Choroid plexus epithelial cell (primary cell): ENCODE measurements around the gene PROM2.

Experiments used
- DNase-seq: peaks from one replicate; pipeline ENCODE4 v3.0.0-alpha.2; 2010; ENCODE audit warnings: low read depth
- H3K4me3 ChIP-seq: 2 replicates; pipeline ENCODE4 v1.5.1; 2011; ENCODE audit warnings: low read depth, mild to moderate bottlenecking, control low read depth, low read length, moderate library complexity
- TF ChIP-seq, protein P1 (sequence below): conservative IDR thresholded peaks from 2 replicates; pipeline ENCODE4 v1.5.1; 2011; ENCODE audit warnings: low read depth, mild to moderate bottlenecking, control low read depth, inconsistent platforms, low read length, moderate library complexity

Gene PROM2, protein sequence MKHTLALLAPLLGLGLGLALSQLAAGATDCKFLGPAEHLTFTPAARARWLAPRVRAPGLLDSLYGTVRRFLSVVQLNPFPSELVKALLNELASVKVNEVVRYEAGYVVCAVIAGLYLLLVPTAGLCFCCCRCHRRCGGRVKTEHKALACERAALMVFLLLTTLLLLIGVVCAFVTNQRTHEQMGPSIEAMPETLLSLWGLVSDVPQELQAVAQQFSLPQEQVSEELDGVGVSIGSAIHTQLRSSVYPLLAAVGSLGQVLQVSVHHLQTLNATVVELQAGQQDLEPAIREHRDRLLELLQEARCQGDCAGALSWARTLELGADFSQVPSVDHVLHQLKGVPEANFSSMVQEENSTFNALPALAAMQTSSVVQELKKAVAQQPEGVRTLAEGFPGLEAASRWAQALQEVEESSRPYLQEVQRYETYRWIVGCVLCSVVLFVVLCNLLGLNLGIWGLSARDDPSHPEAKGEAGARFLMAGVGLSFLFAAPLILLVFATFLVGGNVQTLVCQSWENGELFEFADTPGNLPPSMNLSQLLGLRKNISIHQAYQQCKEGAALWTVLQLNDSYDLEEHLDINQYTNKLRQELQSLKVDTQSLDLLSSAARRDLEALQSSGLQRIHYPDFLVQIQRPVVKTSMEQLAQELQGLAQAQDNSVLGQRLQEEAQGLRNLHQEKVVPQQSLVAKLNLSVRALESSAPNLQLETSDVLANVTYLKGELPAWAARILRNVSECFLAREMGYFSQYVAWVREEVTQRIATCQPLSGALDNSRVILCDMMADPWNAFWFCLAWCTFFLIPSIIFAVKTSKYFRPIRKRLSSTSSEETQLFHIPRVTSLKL

GRCh38 chr2:95274291-95275150, at the start of gene PROM2:
PROM2 (plus strand) TSS chr2:95274449; CDS start chr2:95274586, 137 bp downstream.
- no peak within 1 kb of the TSS for H3K4me3 ChIP-seq
- TF ChIP-seq, protein P1, sequence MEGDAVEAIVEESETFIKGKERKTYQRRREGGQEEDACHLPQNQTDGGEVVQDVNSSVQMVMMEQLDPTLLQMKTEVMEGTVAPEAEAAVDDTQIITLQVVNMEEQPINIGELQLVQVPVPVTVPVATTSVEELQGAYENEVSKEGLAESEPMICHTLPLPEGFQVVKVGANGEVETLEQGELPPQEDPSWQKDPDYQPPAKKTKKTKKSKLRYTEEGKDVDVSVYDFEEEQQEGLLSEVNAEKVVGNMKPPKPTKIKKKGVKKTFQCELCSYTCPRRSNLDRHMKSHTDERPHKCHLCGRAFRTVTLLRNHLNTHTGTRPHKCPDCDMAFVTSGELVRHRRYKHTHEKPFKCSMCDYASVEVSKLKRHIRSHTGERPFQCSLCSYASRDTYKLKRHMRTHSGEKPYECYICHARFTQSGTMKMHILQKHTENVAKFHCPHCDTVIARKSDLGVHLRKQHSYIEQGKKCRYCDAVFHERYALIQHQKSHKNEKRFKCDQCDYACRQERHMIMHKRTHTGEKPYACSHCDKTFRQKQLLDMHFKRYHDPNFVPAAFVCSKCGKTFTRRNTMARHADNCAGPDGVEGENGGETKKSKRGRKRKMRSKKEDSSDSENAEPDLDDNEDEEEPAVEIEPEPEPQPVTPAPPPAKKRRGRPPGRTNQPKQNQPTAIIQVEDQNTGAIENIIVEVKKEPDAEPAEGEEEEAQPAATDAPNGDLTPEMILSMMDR: no peak
- DNase-seq: no peak

GRCh38 chr2:95225658-95226057, 48.6 kb upstream of the PROM2 start:
- H3K4me3 ChIP-seq: no peak overlapping the region
- no peak for DNase-seq
- TF ChIP-seq, protein P1: no peak

- no peak overlapping the region for H3K4me3 ChIP-seq
- peak; percentile 64 for DNase-seq
- TF ChIP-seq, protein P1: peak; percentile 72
Measured at GRCh38 chr2:95231723-95232122, 42.5 kb upstream of the PROM2 start.

DNA sequence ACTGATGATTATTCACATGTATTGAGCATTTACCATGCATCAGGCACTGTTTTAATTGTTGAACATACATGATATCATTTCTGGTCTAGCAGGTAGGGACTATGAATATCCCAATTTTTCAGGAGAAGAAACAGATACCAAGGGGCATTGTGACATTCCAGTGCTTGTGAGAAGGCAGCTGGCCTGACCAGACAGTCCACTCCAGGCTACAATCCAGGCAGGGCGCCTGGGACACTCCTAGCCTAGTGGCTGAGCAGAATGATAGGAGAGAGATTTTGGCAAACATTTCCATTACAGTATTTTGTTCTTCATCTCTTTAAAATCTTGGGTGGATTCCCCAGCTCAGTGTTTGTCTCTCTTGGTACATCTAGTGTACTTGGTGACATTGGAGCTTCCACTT, 42.0 kb upstream of the PROM2 start:
- no peak for DNase-seq
- TF ChIP-seq, protein P1: no peak
- H3K4me3 ChIP-seq: no peak overlapping the region

- TF ChIP-seq, protein P1: no peak
- DNase-seq: no peak
- H3K4me3 ChIP-seq: no peak overlapping the region
Measured at GRCh38 chr2:95234286-95234785, 39.9 kb upstream of the PROM2 start.

DNA sequence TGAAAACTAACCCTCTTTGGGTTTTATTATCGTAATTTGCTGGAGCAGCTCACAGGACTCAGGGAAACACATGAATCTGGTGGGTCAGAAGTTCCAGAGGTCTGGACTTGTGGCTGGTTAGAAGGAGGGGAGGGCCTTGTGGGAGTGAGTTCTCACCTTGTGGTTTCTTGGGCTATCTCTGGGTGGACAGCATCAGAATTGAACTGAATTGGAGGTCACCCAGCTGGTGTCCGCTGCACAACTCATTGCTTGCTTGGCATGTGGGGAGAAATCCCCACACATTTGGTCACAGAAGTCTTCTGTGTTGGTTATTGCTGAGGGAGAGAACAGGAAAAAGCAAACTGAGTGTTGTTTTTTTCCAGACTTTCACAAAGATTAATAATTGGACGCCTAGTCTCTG, 39.4 kb upstream of the PROM2 start:
- DNase-seq: no peak
- TF ChIP-seq, protein P1: no peak
- no peak overlapping the region for H3K4me3 ChIP-seq
